GM18507 (cell line): Measurements from ENCODE around the gene ANP32B.
"Not testable (repeated sequence)": the region's sequence is repeated elsewhere in the genome, so short reads cannot be mapped to it uniquely, and the experiment has no call there.

Experiments
- DNase-seq: peaks from one replicate; pipeline ENCODE4 v3.0.0; 2011; ENCODE audit warnings: low read depth; ENCODE audit not compliant: insufficient read length; ENCODE audit errors: extremely low spot score
- FAIRE-seq: peaks from 2 replicates; lab custom pipeline; 2011; peaks lifted over from hg19 to GRCh38; lab: Jason Lieb, UNC

Gene ANP32B

GRCh38 chr9:97961361-97961760 lies 21.8 kb upstream of the ANP32B start:
- DNase-seq (no peak), FAIRE-seq (no peak)

GRCh38 chr9:97962136-97962535 lies 21.0 kb upstream of the ANP32B start:
- DNase-seq, result no peak

GRCh38 chr9:97962575-97962974 lies 20.6 kb upstream of the ANP32B start:
- no peak for DNase-seq
- no peak for FAIRE-seq

More at GRCh38 chr9:97962136-97962535, 21.0 kb upstream of the ANP32B start:
- no peak for FAIRE-seq

- DNase-seq, result no peak
- FAIRE-seq, result no peak
Measured at GRCh38 chr9:97963232-97963631, 19.9 kb upstream of the ANP32B start.

- FAIRE-seq, result no peak
- no peak for DNase-seq
Measured at GRCh38 chr9:97964901-97965300, 18.2 kb upstream of the ANP32B start.

GRCh38 chr9:97966493-97966892 lies 16.6 kb upstream of the ANP32B start:
- DNase-seq (no peak), FAIRE-seq (no peak)

GRCh38 chr9:97969014-97969413 lies 14.1 kb upstream of the ANP32B start:
- DNase-seq (no peak), FAIRE-seq (no peak)

DNA sequence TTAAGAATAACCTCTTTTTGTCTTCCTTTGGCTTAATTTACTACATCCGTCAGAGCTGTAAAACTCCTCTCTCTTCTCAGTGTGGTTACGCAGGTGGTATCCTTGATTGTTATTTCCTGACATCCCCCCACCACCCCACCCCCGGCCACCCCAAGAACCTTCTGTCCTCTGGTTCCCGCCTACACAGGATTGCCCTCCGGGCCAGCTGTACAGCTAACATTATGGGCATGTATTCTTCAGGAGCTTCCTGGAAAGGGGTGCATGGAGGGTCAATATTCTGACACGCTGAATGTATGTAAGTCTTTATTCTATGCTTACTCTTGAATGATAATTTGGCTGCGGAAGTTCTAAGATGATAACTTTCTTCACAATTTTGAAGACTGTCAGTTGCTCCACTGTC lies 13.0 kb upstream of the ANP32B start:
- FAIRE-seq (no peak), DNase-seq (no peak)

DNA sequence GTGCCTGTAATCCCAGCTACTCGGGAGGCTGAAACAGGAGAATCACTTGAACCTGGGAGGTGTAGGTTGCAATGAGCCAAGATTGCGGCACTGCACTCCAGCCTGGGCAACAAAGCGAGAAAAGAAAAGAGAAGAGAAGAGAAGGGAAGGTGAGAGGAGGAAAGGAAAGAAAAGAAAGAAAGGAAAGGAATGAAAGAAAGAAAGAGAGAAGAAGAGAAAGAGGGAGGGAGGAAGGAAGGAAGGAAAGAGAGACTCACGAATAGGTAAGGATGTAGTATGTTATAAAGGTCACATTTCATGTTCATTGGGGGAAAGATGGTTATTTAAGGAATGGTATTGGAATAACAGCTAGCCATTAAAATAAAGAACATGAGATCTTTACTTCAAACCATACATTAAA lies 10.4 kb upstream of the ANP32B start:
- FAIRE-seq (no peak), DNase-seq (no peak)

- FAIRE-seq (no peak), DNase-seq (no peak)
Measured at GRCh38 chr9:97975376-97975775, 7.8 kb upstream of the ANP32B start.

- DNase-seq, FAIRE-seq: not testable (repeated sequence)
Measured at GRCh38 chr9:97976633-97977032, 6.5 kb upstream of the ANP32B start.

GRCh38 chr9:97978371-97979130 lies 4.6 kb upstream of the ANP32B start:
- no peak for FAIRE-seq
- no peak for DNase-seq

DNA sequence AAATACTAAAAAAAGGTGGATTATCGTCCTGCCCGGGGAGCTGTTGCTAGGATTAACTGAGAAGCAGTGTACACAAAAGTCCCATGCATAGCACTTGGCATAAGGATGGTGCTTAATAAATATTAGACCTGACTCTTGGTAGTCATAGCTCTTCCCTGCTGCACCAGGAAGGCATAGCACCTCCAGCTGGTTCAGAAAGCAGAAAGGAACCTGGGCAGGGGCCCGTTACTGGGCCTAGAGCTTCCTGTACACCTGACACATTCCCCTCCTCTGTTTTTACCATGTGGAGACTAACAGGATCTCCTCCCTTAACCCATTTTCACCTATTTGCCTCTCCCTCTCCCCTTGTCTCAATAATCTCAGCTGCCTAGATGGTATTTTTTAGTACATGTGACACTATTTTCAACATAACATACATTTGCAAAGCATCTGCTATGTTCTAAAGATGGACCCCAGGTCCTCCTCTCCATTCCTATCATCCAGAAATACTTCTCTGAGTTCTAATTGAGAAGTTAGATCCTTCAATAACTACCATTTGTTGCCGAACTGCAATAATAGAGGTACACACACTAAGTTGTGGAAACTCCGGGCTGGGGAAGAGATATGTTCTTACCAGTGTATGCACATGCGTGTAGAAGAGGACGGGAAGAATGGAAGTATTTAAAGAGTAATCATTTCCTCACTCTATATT lies 3.2 kb upstream of the ANP32B start:
- no peak for FAIRE-seq
- DNase-seq, result no peak

DNA sequence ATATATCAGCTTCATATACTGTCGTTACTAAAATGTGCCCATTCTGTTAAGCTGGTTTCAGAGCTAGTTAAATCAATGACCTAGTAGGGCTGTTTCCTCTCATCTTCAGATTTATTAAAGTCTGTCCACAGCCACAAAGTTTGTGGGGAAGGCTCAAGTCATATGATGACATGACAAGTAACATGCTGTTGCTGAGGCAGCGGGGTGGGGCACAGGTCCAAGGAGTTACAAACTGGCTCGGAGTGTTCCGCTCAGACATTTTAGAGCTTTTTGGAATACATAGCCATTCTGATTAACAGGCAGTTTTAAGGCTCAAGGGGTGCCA lies 2.7 kb upstream of the ANP32B start:
- DNase-seq, result no peak
- FAIRE-seq, result no peak

DNA sequence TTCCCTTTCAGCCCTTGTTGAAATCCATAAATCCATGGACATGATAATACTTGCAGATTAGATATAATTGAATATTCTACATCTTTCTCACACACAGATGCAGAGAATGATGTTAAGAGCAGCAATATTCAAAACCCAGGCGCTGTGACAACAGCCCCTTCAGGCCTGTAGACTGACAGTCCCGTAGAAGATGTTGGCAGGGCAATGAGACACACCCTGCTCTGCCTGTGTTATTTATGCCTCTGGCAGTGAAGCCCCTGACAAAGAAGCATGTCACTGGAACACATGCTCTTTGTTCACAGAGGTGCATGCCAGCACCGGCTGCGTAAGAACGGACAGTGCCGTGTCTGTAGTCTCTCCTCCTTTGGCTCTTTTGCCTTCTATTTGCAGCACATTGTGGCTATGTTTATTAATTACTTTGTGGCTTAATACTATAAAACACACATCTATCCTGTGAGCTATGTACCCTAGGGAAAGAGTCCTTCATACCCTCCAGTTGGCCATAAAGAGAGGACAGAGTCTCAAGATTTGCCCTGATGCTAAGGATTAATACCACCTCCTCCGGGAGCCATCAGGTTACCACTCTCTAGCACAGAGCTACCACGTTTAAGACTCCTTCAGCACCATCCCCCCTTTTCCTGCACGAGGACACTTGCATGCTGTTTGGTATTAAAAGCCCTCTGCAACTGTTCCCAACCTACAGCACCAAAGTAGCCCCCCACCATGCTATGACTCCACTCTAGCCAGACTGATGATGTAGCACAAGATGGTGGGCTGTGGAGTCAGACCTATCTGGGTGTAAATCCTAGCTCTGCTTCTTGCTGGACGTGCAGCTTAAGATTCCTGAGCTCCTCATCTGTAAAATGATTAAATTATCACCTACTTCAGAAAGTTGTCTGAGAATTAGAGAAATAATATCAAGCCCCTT lies 2.0 kb upstream of the ANP32B start:
- DNase-seq (no peak), FAIRE-seq (no peak)

DNA sequence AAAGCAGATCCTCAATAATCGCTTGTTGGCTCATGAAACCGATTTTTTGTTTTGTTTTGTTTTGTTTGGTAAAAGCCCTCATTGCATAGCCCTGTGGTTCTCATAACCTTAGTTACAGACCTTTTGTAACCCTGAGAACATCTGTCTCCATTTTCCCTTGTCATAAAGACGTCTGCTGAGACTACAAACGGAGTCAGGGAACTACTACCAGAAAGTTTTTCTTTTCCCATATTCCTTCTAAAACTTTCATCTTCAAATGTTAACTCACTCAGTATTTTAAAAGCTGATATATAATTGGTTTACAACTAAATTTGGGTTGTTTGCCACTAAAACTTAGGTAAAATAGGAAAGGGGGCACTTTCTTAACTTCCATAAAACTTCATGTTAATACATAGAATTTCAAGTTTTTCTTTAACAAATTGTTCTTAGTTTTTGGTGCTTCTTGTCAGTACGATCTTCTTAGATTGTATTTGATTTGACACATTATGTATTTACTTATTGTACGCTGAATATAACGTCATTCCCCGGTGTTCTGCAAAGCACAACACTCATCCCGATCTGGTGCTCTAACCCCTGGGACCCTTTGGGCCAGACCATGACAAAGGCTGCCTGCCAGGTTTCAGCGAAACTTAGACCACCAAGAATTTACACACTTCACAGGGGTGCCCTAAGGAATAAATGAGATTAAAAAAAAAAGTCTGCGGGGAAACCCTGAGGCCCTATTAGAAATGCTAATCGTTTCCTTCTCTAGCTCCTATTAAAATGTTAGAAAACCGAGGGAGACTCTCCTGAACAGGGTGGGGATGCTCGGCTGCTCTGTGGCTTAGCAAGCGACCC lies 1.1 kb upstream of the ANP32B start:
- FAIRE-seq (peak; percentile 31), DNase-seq (no peak)

GRCh38 chr9:97983589-97984187 lies 547 bp downstream of the ANP32B start:
- peak; percentile 9 for DNase-seq
- no peak for FAIRE-seq

- FAIRE-seq (peak; percentile 26), DNase-seq (peak; percentile 52)
Measured at GRCh38 chr9:97984188-97985057, 1.3 kb downstream of the ANP32B start.
